HG02884 (cell line): ENCODE measurements around the gene EIF3M.

ENCODE experiments used
- ATAC-seq: cut with Tn5 transposase; IDR thresholded peaks from one replicate; pipeline ENCODE4 v1.9.1; 2021; ENCODE audit warnings: mild to moderate bottlenecking, moderate library complexity; ENCODE audit not compliant: unreplicated experiment

Gene EIF3M

DNA sequence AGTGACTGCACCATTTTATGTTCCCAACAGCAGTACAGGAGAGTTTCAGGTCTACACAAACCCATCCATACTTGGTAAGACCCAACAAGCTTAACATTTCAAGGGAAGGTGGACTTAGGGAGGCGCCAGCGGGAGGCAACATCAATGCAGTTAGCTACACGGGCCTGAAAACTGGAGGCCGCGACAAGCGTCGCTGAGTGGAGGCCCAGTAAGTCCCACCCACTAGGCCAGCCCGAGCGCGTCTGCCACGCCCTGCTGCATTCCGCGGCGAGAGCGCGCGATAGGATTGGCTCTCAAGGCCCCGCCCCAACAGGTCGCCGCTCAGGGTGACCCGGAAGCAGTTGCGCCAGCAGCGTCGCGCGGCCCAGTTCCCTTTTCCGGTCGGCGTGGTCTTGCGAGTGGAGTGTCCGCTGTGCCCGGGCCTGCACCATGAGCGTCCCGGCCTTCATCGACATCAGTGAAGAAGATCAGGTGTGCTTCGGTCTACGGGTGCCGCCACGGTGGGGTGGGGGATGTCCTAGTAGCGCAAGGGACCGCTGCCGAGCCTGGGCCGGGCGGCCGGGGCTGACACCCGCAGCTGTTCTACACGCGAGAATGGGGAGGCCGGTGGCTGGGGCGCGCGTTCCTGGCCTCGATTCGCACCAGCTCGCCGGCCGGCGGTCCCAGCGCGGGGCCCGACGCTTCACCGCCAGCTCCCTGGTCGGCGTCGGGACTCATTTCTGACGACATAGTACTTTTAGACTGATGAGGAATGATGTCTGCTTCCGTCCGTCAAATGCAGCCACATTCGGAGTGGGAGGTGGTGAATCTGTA, at the start of gene EIF3M:
Gene EIF3M, plus strand, starts transcription at position 373 of the 813 bp plus-strand sequence. Its CDS starts 57 bp downstream, at position 430.
- peak; percentile 96 for ATAC-seq

DNA sequence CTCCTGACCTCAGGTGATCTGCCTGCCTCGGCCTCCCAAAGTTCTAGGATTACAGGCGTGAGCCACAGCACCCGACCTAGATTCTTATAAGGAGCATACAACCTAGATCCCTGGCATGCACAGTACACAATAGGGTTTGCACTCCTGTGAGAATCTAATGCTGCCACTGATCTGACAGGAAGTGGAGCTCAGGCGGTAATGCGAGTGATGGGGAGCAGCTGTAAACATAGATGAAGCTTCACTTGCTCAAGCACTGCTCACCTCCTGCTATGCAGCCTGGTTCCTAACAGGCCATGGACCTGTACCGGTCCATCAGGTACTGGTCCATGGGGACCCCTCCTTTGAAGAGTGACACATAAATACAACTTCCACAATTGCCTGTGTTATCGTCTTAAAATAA, 44.8 kb upstream of the EIF3M start:
- ATAC-seq = no peak

- ATAC-seq = no peak
These were observed 33.9 kb upstream of the EIF3M start for GRCh38 chr11:32549611-32550187.

- ATAC-seq = no peak
These were observed 33.4 kb upstream of the EIF3M start for GRCh38 chr11:32550207-32550606.

- ATAC-seq = no peak
These were observed 28.5 kb upstream of the EIF3M start for GRCh38 chr11:32555091-32555490.

DNA sequence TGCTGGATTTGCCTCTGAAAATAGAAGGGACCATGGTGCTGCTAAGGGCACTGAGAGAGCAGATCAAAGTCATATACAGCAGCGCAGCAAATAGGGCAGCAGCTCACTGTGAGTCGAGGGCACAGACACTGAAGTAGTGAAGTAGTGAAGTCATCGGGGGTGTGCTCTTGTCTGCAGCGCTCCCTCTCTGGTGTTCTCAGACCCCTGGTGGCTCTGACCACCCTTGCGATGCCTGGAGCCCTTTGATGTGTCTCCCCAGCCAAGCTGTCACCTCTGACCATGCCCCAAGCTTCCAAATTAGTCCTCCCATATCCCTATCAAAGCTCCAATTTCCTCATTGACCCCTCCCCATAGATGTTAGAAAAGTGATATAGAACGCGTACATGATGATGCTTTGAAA, 27.7 kb upstream of the EIF3M start:
- ATAC-seq = no peak

DNA sequence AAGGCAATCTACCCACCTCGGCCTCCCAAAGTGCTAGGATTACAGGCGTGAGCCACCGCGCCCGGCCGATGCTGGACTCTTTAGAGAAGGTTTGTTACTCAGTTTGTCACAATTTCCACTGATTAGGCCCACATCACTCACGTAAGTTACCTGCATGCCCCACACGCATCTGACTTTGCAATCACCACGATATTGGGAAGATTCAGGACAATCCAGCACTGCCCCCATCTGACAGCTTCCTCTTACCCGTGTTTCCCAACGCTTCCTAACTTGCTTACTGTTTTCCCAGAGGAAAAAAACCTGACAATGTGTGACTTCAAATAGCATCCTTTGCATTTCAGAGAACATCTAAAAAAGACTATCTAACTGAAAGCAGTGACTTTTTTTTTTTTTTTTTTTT, 21.8 kb upstream of the EIF3M start:
- no peak for ATAC-seq

- no peak for ATAC-seq
These were observed 20.6 kb upstream of the EIF3M start for GRCh38 chr11:32562839-32563599.

DNA sequence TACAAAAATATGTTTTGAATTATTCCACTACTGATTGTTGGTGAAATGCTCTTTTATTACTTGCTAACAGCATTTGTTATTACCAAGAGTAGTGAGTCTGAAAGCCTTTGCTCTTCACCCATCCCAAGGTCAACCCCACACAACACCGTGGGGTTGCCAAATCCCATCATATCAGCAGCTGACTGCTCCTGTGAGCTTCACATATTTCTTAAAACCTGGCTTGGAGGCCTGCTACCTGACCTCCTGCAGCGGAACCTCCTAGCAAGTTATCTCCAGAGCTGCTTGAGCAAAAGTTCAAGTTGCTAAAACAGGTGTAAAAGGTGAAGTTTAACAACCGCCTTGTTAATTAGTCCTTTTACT, 20.1 kb upstream of the EIF3M start:
- ATAC-seq = no peak

DNA sequence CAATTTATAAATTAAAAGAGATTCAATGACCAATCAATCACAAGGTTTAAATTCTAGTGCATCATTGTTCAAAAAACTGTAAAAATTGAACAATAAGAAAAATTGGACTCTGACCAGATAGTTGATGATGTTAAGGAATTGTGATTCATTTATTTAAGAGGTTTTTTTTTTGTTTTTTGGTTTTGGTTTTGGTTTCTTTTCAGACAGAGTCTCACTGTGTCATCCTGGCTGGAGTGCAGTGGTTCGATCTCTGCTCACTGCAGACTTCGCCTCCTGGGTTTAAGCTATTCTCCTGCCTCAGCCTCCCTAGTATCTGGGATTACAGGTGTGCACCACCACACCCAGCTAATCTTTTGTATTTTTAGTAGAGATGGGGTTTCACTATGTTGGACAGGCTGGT, 17.1 kb upstream of the EIF3M start:
- no peak for ATAC-seq

DNA sequence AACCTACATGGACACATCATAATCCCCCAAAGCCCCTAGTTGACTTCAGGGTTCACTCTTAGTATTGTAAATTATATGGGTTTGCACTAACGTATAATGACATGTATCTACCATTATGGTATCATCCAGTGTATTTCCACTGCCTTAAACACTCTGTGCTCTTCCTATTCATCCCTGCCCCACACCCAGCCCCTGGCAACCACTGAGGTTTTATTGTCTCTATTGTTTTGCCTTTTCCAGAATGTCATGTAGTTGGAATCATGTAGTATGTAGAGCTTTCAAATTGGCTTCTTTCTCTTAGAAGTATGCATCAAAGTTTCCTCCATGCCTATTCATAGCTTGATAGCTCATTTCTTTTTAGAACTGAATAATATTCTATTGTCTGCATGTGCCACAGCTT, 16.5 kb upstream of the EIF3M start:
- no peak for ATAC-seq

- no peak for ATAC-seq
These were observed 14.2 kb upstream of the EIF3M start for GRCh38 chr11:32569313-32569881.

DNA sequence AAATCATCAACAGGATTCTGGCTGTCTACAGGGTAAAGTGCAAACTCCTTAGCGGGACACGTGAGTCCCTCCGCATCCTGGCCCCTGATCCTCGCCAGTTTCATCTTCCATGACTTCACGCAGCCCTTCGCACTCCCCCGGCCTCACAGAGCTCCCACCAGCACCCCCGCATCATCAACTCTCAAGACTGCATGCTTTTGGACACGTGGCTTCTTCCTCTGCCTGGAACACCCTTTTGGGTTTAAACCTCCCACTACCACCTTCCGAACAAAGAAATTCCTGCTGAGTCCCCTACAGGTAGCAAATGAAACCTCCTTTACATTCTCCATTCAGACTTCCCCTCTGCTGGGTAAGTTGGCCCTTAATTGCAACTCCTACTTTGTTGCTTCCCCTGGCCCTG, 12.6 kb upstream of the EIF3M start:
- ATAC-seq = no peak

- no peak for ATAC-seq
These were observed 10.4 kb upstream of the EIF3M start for GRCh38 chr11:32573228-32573627.

GRCh38 chr11:32574421-32574820, 9.2 kb upstream of the EIF3M start:
- ATAC-seq = no peak

DNA sequence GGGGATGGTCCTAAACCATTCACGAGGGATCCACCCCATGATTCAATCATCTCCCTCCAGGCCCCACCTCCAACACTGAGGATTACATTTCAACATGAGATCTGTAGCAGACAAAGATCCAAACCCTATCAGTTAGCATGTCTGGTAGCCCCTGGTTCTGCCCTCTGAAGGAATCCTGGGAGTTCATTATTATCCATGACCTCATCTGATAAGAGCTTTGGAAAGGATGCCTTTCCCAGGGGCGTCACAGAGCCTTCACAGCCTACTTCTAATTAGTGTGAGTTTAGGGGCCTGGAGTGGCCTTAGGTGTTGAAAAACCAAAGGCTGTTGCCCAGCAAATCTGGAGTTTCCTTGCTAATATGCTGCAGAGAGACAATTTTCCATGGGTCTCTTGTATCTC, 8.6 kb upstream of the EIF3M start:
- no peak for ATAC-seq

DNA sequence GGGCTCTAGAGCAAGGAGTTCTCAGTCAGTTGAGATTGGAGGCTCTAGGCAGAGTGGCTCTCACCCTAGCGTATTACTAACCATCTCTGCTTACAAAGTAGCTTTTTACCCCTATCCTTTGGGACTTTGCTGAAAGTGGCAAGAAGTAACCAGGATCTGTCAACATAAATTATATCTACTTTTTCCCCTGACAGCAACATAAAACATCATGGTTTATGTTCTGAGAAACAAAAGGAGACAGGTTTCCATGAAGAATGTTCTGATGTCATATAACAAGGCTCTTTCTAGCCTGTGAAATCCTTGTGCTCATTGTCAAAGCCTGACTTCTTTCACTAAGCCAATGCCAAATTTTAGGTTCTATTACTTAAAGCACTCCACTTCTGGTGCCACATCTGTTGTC, 7.2 kb upstream of the EIF3M start:
- ATAC-seq = no peak

DNA sequence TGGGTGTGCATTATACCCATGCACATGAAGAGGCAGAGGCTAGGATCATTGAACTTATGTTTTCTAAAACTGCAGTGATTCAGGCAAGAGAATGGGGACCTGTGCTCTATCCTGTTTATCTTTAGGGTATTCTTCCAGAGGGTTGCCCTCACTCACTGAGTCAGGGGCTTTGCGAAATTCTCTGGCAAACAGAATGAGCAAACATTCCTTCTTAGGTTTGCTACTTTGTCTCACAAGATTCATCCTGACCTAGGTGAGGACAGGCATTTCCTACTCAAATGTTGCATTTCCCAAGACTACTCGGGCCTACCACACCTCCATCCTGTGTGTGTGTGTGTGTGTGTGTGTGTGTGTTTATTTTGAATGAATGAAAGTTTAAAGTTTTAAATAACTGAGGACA, 2.7 kb upstream of the EIF3M start:
- ATAC-seq = no peak

DNA sequence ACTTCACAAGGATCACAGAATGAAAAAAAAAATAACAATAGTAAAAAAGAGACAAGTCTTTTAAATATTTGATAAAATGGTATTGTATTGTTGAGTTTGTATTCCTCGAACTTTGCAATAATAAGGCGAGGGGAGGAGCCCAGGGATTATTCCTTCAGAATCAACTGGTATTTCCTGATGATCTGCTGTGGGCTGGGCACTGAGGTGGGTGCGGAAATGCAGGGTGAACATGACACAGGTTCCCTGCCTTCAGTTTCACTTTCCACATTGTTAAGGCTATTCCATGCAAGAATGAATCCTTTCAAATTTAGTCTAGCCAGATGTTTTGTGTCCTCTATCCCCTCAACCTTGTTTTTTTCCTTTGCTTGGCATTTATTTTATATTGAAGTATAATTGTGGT, 2.1 kb upstream of the EIF3M start:
- no peak for ATAC-seq

GRCh38 chr11:32584921-32585320, 1.3 kb downstream of the EIF3M start:
- ATAC-seq = no peak

DNA sequence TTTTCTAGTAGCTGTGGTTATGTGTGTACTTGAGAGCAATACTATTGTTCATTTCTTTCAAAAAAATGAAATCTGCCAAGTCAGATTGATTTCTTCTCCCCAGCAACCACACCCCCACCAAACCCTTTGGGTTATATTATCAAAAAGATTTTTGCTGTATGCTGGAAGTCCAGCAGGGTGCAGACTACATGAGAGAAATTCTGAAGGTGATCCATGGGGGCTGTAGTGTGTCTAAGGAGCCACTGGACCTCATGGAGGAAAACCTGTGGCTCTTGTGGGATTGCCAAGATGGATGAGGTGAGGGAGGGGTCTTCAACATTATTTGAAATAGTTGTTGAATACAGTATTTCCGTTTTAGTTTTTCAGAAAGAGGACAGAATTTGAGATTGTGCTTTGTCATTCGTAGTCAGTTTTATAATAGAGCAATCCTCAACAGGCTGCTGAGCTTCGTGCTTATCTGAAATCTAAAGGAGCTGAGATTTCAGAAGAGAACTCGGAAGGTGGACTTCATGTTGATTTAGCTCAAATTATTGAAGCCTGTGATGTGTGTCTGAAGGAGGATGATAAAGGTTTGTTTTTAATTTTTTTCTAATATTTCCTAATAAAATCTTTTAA, 3.1 kb downstream of the EIF3M start:
- no peak for ATAC-seq
